SJSA1 (cell line): Measurements from ENCODE around the gene CXCL5. TPM values are rescaled to one million over a fixed set of nuclear protein-coding genes. Genes with fewer than 3 reads are reported as not detected.
"Not testable (repeated sequence)": the region's sequence is repeated elsewhere in the genome, so short reads cannot be mapped to it uniquely, and the experiment has no call there.

Experiments
- DNase-seq, 2 experiments: peaks; one replicate each; pipeline ENCODE4 v3.0.0-alpha.2; 2015 to 2020; ENCODE audit warnings: low spot score in 2 of 2, low read depth in 1 of 2
- H3K27ac ChIP-seq: fragments of 250-450 bp; sonication (Bioruptor Pico); 2 replicates; pipeline ENCODE4 v1.5.1; 2020; ENCODE audit warnings: mild to moderate bottlenecking, moderate library complexity
- H3K27me3 ChIP-seq: fragments of 250-450 bp; sonication (Bioruptor Pico); replicated peaks from 2 replicates; pipeline ENCODE4 v1.5.1; 2020; ENCODE audit warnings: mild to moderate bottlenecking, moderate library complexity
- H3K36me3 ChIP-seq: fragments of 250-450 bp; sonication (Bioruptor Pico); 2 replicates; pipeline ENCODE4 v1.5.1; 2020; ENCODE audit warnings: mild to moderate bottlenecking
- H3K4me1 ChIP-seq: fragments of 250-450 bp; sonication (Bioruptor Pico); replicated peaks from 2 replicates; pipeline ENCODE4 v1.6.1; 2021; ENCODE audit warnings: mild to moderate bottlenecking
- H3K4me3 ChIP-seq: fragments of 250-450 bp; sonication (Bioruptor Pico); 2 replicates; pipeline ENCODE4 v1.5.1; 2020; ENCODE audit warnings: mild to moderate bottlenecking
- H3K9me3 ChIP-seq: fragments of 250-450 bp; sonication (Bioruptor Pico); replicated peaks from 2 replicates; pipeline ENCODE4 v1.5.1; 2020; ENCODE audit warnings: mild to moderate bottlenecking
- total RNA-seq: library from RNA; depleted of rRNA; stranded (reverse); fragments of >200 nt; shearing (Covaris generic); gene quantifications from 2 replicates; pipeline ENCODE4 v1.2.3, GENCODE V29; 2014

Gene CXCL5
- total RNA-seq, 1 experiment from 2014 or later, result not detected

GRCh38 chr4:73976217-73976616 lies 22.3 kb downstream of the CXCL5 start:
- H3K27ac ChIP-seq, result no peak overlapping the region

DNA sequence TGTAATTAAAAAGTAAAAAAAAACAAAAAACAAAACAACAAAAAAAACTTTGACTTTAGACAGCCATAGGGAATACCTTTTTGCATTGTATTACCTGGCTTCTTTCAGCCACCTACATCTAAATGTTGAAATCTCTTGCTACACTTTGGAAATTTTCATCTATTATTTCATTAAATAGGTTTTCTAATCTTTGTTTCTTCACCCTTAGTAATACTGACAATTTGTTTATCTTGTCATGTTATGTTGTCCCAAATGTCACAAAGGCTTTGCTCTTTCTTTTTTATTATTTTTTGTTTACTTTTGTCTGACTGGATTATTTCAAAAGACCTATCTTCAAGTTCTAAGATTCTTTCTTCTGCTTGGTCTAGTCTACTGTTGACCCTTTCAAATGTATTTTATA lies 24.1 kb downstream of the CXCL5 start:
- H3K27ac ChIP-seq, result no peak overlapping the region
- no peak overlapping the region for H3K4me3 ChIP-seq
- H3K36me3 ChIP-seq, result no peaks in the 10 kb centered on the region
- no peak for DNase-seq
- H3K9me3 ChIP-seq, result no peaks in the 10 kb centered on the region
- H3K27me3 ChIP-seq, result no peaks in the 10 kb centered on the region
- peaks cover 3% of the 10 kb centered on the region; the same call in 1 of the 2 replicates for H3K4me1 ChIP-seq

More at GRCh38 chr4:73976217-73976616, 22.3 kb downstream of the CXCL5 start:
- no peak for DNase-seq
- Histone ChIP-seq H3K27me3 (no peaks in the 10 kb centered on the region; the same call in 1 of the 2 replicates), H3K9me3 (no peaks in the 10 kb centered on the region), H3K4me1 (peaks cover 3% of the 10 kb centered on the region; the same call in 1 of the 2 replicates), H3K4me3 (no peak overlapping the region), H3K36me3 (no peaks in the 10 kb centered on the region)

DNA sequence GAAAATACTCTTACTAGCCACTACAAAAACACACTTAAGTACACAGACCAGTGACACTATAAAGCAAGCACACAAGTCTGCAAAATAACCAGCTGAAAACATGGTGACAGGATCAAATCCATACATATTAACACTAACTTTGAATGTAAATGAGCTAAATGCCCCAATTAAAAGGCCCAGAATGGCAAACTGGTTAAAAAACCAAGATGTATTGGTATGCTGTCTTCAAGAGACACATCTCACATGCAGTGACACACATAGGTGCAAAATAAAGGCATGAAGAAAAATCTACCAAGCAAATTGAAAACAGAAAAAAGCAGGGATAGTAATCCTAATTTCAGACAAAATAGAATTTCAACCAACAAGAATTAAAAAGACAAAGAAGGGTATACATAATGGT lies 27.5 kb downstream of the CXCL5 start:
- no peaks in the 10 kb centered on the region for H3K27me3 ChIP-seq
- H3K9me3 ChIP-seq, result no peaks in the 10 kb centered on the region
- H3K36me3 ChIP-seq, result no peaks in the 10 kb centered on the region
- no peaks in the 10 kb centered on the region for H3K4me1 ChIP-seq
- H3K27ac ChIP-seq, result no peak overlapping the region
- no peak for DNase-seq
- H3K4me3 ChIP-seq, result no peak overlapping the region

GRCh38 chr4:73970011-73970410 lies 28.5 kb downstream of the CXCL5 start:
- no peak overlapping the region for H3K27ac ChIP-seq
- no peaks in the 10 kb centered on the region for H3K4me1 ChIP-seq
- H3K4me3 ChIP-seq, result no peak overlapping the region
- H3K36me3 ChIP-seq, result no peaks in the 10 kb centered on the region
- H3K27me3 ChIP-seq, result no peaks in the 10 kb centered on the region
- no peaks in the 10 kb centered on the region for H3K9me3 ChIP-seq
- DNase-seq, result no peak

GRCh38 chr4:73967866-73968265 lies 30.6 kb downstream of the CXCL5 start:
- no peaks in the 10 kb centered on the region for H3K36me3 ChIP-seq
- no peak overlapping the region for H3K27ac ChIP-seq
- no peaks in the 10 kb centered on the region for H3K27me3 ChIP-seq
- H3K9me3 ChIP-seq, result no peaks in the 10 kb centered on the region
- no peak for DNase-seq
- no peak overlapping the region for H3K4me3 ChIP-seq
- H3K4me1 ChIP-seq, result no peaks in the 10 kb centered on the region

- H3K27me3 ChIP-seq, result no peaks in the 10 kb centered on the region
- H3K27ac ChIP-seq, result no peak overlapping the region
- DNase-seq, result peak in 1 of 2 experiments; percentile 9
- H3K36me3 ChIP-seq, result no peaks in the 10 kb centered on the region
- no peak overlapping the region for H3K4me3 ChIP-seq
- no peaks in the 10 kb centered on the region for H3K9me3 ChIP-seq
- no peaks in the 10 kb centered on the region for H3K4me1 ChIP-seq
These were observed 33.4 kb downstream of the CXCL5 start for GRCh38 chr4:73964862-73965611.

DNA sequence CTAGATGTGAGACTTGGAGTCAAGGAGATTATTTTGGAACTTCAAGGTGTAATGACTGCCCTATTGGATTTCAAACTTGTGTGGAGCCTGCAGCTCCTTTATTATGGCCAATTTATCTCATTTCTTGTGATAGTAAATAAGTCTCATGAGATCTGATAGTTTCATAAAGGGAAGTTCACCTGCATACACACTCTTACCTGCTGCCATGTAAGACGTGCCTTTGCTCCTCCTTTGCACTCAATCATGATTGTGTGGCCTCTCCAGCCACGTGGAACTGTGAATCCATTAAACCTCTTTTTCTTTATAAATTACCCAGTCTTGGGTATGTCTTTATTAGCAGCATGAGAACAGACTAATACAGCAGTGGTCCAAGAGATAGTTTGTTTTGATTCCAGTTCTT lies 35.8 kb downstream of the CXCL5 start:
- Histone ChIP-seq H3K27me3 (no peaks in the 10 kb centered on the region), H3K36me3 (no peaks in the 10 kb centered on the region), H3K4me1 (no peaks in the 10 kb centered on the region), H3K9me3 (no peaks in the 10 kb centered on the region), H3K27ac (no peak overlapping the region), H3K4me3 (no peak overlapping the region)
- no peak for DNase-seq

GRCh38 chr4:73959041-73959440 lies 39.4 kb downstream of the CXCL5 start:
- H3K4me1 ChIP-seq, H3K27ac ChIP-seq, DNase-seq, H3K36me3 ChIP-seq, H3K4me3 ChIP-seq, H3K27me3 ChIP-seq, H3K9me3 ChIP-seq: not testable (repeated sequence)

DNA sequence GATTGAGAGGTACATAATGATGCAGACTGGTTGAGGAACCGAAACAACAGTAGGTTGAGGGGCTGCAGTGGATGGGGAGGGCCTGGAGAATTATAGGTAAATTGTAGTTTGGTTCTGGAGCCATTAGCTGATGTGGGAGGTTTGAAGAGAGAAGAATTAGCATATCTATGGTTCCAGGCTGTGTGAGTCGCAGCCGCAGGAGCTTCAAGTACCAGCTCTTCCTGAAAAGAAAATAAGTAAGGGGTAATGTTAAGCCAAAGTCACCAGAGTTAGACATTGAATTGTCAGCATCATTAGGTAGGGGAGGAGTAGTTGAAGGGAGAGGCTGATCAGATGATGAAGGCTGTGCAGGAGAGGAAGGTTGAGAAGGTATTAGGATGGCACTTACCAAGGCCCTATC lies 46.1 kb downstream of the CXCL5 start:
- no peak overlapping the region for H3K27ac ChIP-seq
- peaks cover 7% of the 10 kb centered on the region; the same call in 1 of the 2 replicates for H3K27me3 ChIP-seq
- H3K4me3 ChIP-seq, result no peak overlapping the region
- no peaks in the 10 kb centered on the region for H3K9me3 ChIP-seq
- DNase-seq, result no peak
- no peaks in the 10 kb centered on the region for H3K36me3 ChIP-seq
- H3K4me1 ChIP-seq, result no peaks in the 10 kb centered on the region

- not testable (repeated sequence) for H3K4me3 ChIP-seq, H3K9me3 ChIP-seq, DNase-seq, H3K4me1 ChIP-seq, H3K27ac ChIP-seq, H3K27me3 ChIP-seq, H3K36me3 ChIP-seq
These were observed 48.0 kb downstream of the CXCL5 start for GRCh38 chr4:73950376-73950920.

DNA sequence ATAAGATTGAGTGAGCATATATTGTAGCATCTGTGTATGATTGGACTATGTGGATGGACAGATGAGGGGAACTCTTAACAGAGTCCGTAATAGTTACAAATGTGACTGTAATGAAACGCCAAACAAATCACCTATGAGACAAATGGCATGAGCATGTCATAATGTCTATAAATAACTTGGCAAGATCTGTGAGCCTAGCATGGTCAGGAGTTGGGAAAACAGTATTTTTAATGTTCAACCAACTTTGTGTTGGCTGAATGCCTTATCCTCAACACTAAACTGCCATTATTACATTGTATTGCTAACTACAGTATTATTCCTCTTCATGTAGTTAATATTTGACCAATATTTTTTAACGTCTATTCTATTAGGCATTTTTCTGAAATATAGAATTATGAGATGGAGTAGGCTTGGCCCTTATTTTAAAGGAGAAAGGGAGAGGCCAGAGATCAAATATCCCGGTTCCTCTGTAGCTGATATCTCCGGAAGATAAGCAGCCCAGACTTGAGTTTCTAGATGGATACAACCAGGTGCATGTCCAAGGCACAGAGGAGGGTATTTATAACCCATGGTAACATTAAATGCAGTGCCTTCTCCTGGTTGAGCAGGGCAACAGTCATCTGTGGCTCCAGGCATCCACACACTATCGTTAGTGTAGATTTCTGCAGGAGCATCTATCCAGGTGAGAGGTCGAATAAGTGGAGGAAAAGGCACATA lies 49.3 kb downstream of the CXCL5 start:
- H3K36me3 ChIP-seq, result no peaks in the 10 kb centered on the region
- H3K27me3 ChIP-seq, result peaks cover 7% of the 10 kb centered on the region; the same call in 1 of the 2 replicates
- no peaks in the 10 kb centered on the region for H3K9me3 ChIP-seq
- H3K4me3 ChIP-seq, result no peak overlapping the region
- no peaks in the 10 kb centered on the region for H3K4me1 ChIP-seq
- no peak for DNase-seq
- H3K27ac ChIP-seq, result no peak overlapping the region

DNA sequence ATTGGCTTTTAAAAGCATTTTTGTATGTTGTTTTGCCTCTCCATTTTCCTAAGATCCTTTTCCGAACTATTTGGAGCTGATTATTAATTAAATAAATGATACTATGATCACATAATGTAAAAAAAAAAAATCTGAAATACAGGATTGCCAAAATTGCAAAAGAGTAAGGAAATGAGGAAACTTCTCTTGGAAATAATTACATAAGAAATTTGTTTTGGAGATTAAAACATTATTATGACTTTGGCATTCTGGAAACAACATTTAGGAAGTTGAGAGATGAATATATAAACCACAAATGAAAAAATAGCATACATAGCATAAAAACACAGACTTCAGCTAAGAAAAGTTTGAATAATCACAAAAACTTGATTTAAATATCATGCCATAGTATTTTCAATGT lies 50.2 kb downstream of the CXCL5 start:
- no peak for DNase-seq
- no peaks in the 10 kb centered on the region for H3K9me3 ChIP-seq
- H3K27ac ChIP-seq, result no peak overlapping the region
- H3K4me3 ChIP-seq, result no peak overlapping the region
- H3K27me3 ChIP-seq, result peaks cover 7% of the 10 kb centered on the region; the same call in 1 of the 2 replicates
- H3K4me1 ChIP-seq, result no peaks in the 10 kb centered on the region
- no peaks in the 10 kb centered on the region for H3K36me3 ChIP-seq

DNA sequence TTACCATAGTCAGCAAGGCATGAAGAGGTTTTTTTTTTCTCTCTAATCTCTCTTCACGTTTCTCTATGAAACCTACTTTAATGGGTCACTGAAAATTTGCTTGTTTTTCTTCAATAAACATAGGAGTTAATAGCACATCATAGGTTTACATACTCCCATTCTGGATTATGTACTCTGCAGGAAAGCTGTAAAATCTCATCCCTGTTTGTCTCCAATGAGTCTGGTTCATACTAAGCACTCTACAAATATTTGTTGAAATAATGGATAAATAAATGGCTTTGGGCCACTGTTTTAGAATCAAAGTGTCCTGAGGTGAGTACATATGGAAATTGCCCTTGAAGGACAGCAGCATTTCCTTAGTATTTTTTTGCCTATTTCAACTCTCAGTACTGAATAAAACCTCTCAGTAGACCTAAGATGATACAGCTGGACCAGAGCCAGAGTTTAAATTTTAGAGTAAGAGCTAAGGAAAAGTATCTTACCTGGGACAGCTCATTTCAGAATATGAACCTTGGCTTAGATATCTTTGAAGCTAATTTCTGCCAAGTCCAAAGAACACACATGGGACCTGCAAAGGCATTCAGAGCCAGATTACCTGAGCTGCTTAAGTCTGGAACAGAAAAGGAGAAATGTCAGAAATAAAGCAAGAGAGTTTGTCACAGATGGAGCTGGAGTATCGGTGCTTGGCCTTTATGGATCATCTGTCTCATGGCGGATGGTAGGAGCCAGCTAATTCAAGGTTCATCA lies 51.1 kb downstream of the CXCL5 start:
- no peaks in the 10 kb centered on the region for H3K36me3 ChIP-seq
- peaks cover 10% of the 10 kb centered on the region; the same call in 1 of the 2 replicates for H3K27me3 ChIP-seq
- H3K27ac ChIP-seq, result no peak overlapping the region
- no peaks in the 10 kb centered on the region for H3K9me3 ChIP-seq
- H3K4me3 ChIP-seq, result no peak overlapping the region
- no peaks in the 10 kb centered on the region for H3K4me1 ChIP-seq
- no peak for DNase-seq
